T-cell (primary cell): ENCODE results near the gene HAS3. TPM values are rescaled to one million over a fixed set of nuclear protein-coding genes. Genes with fewer than 3 reads are reported as not detected.

Experiments
- ATAC-seq, 4 experiments: fragments of 200-7000 bp in 3 of 4; fragments of 150-1000 bp in 1 of 4; cut with Tn5 transposase; replicated peaks in 1 of 4; 1 replicate in 3 of 4; 2 replicates in 1 of 4; pipeline ENCODE4 v1.10.0; 2021; ENCODE audit warnings: moderate library complexity in 3 of 4, mild to moderate bottlenecking in 2 of 4, moderate number of reproducible peaks in 1 of 4
- CTCF ChIA-PET, 2 donors: fragments of 300-600 bp; sonication (Branson Sonifier 250); formaldehyde crosslinking; loops; one replicate each; lab custom pipeline; 2022; ENCODE audit warnings: antibody characterized with exemption in 2 of 2; lab: Charles Lee
- POLR2A ChIA-PET, 2 donors: fragments of 300-600 bp; sonication (Branson Sonifier 250); formaldehyde crosslinking; loops; one replicate each; lab custom pipeline; 2022; ENCODE audit warnings: antibody characterized with exemption in 2 of 2; lab: Charles Lee
- DNase-seq, 35 experiments: peaks; one replicate each; pipeline versions ENCODE4 v3.0.0 to v3.0.0-alpha.2; 2013 to 2023
- H3K27ac ChIP-seq: one replicate; pipeline ENCODE4 v1.5.1; 2013; ENCODE audit warnings: low read length
- H3K27me3 ChIP-seq, 2 experiments: replicated peaks in 1 of 2; 1 replicate in 1 of 2; 2 replicates in 1 of 2; pipeline versions ENCODE4 v1.6.1 to v1.7.0; 2013; ENCODE audit warnings: low read length in 1 of 2, mixed read lengths in 1 of 2; ENCODE audit not compliant: control insufficient read depth in 2 of 2, insufficient read depth in 2 of 2; ENCODE audit errors: extremely low read depth in 1 of 2
- H3K36me3 ChIP-seq, 2 donors: 1 replicate in 1 of 2; 2 replicates in 1 of 2; pipeline versions ENCODE4 v1.6.1 to v1.7.0; 2013; ENCODE audit warnings: low read length in 1 of 2; ENCODE audit not compliant: control insufficient read depth in 2 of 2, insufficient read depth in 1 of 2; ENCODE audit errors: extremely low read depth in 1 of 2
- H3K4me1 ChIP-seq, 2 experiments: 1 replicate in 1 of 2; 2 replicates in 1 of 2; pipeline versions ENCODE4 v1.6.1 to v1.7.0; 2013; ENCODE audit warnings: low read length in 2 of 2, mixed read lengths in 1 of 2; ENCODE audit not compliant: insufficient read depth in 2 of 2, control insufficient read depth in 1 of 2; ENCODE audit errors: extremely low read depth in 1 of 2
- H3K4me3 ChIP-seq, 2 donors: 1 replicate in 1 of 2; 2 replicates in 1 of 2; pipeline versions ENCODE4 v1.5.1 to v1.7.0; 2013; ENCODE audit warnings: mild to moderate bottlenecking in 2 of 2, low read length in 1 of 2, moderate library complexity in 1 of 2; ENCODE audit not compliant: control insufficient read depth in 1 of 2; ENCODE audit errors: extremely low read depth in 1 of 2
- H3K9me3 ChIP-seq: 2 replicates; pipeline ENCODE4 v1.7.0; 2013
- H3K27ac Mint-ChIP-seq, 2 donors: one replicate each; pipeline ENCODE4 v1.8.0; 2020 to 2021; ENCODE audit warnings: mild to moderate bottlenecking in 2 of 2, mixed read lengths in 2 of 2
- H3K27me3 Mint-ChIP-seq, 2 donors: one replicate each; pipeline ENCODE4 v1.8.0; 2021 to 2022; ENCODE audit warnings: mixed read lengths in 2 of 2
- H3K36me3 Mint-ChIP-seq: one replicate; pipeline ENCODE4 v1.8.0; 2021; ENCODE audit warnings: mixed read lengths
- H3K4me1 Mint-ChIP-seq, 3 donors: one replicate each; pipeline ENCODE4 v1.8.0; 2020 to 2022; ENCODE audit warnings: mixed read lengths in 3 of 3, mild to moderate bottlenecking in 1 of 3
- H3K4me3 Mint-ChIP-seq, 3 donors: one replicate each; pipeline ENCODE4 v1.8.0; 2020 to 2022; ENCODE audit warnings: mild to moderate bottlenecking in 3 of 3, mixed read lengths in 3 of 3, moderate library complexity in 3 of 3
- H3K9me3 Mint-ChIP-seq, 3 donors: one replicate each; pipeline ENCODE4 v1.8.0; 2020 to 2022; ENCODE audit warnings: mixed read lengths in 3 of 3
- WGBS: methylation state at CpG from one replicate; pipeline ENCODE4 v1.1.5; 2013; ENCODE audit warnings: missing lambda C conversion rate; ENCODE audit not compliant: insufficient coverage; 5-methylcytosine and 5-hydroxymethylcytosine counted together
- total RNA-seq, 35 experiments: library from RNA in 6 of 35; stranded (reverse) in 6 of 35; fragments of 120-200 nt in 1 of 35; gene quantifications; one replicate each; pipeline versions ENCODE4 v1.2.1 to v1.2.4 and lab custom pipeline; 2013 to 2026

HAS3 gene
- total RNA-seq, 5 donors from 2014 or later (not counting 1 experiment from before 2014, with no cell fraction given), result 2.0 to 4.7 (median 3.4) TPM

GRCh38 chr16:69109486-69110270 is 4.2 kb downstream of the HAS3 start:
- no peak for ATAC-seq
- Mint-ChIP-seq H3K4me1 (peaks cover 20 to 24% (median 24%) of the 10 kb centered on the region in 3 donors), H3K9me3 (no peaks in the 10 kb centered on the region), H3K27ac (no peak overlapping the region), H3K27me3 (peaks cover 22 to 27% of the 10 kb centered on the region in 2 donors), H3K36me3 (peaks cover 25% of the 10 kb centered on the region), H3K4me3 (no peak overlapping the region)
- ChIA-PET POLR2A (interaction anchor here in 1 of 2 donors (0.6 kb wide), 1 partner anchor 16 kb away, joined by 3 read pairs; no protein-coding TSS in a partner anchor), CTCF (interaction anchor here in 1 of 2 donors (1.7 kb wide), 1 partner anchor 16 kb away, joined by 3 read pairs; no protein-coding TSS in a partner anchor)
- Histone ChIP-seq H3K4me3 (no peak overlapping the region), H3K4me1 (peaks cover 7 to 33% of the 10 kb centered on the region in 2 experiments), H3K36me3 (peaks cover 4 to 11% of the 10 kb centered on the region in 2 donors), H3K9me3 (no peaks in the 10 kb centered on the region), H3K27me3 (peaks cover 0 to 55% of the 10 kb centered on the region in 2 experiments), H3K27ac (no peak overlapping the region)
- 98% methylated on average over 42 of the region's 48 CpGs for WGBS
- no peak for DNase-seq

GRCh38 chr16:69110406-69110805 is 5.0 kb downstream of the HAS3 start:
- Mint-ChIP-seq H3K4me1 (peaks cover 16 to 21% (median 20%) of the 10 kb centered on the region in 3 donors), H3K4me3 (no peak overlapping the region), H3K9me3 (no peaks in the 10 kb centered on the region), H3K27me3 (peaks cover 19 to 23% of the 10 kb centered on the region in 2 donors), H3K27ac (no peak overlapping the region), H3K36me3 (peaks cover 30% of the 10 kb centered on the region)
- CTCF ChIA-PET, result interaction anchor here in 1 of 2 donors (0.5 to 1.7 kb wide), 2 partner anchors 15 to 22 kb away, joined by 3 to 6 read pairs; partner anchors contain the start of genes CHTF8 and UTP4
- WGBS, result 94% methylated on average over 7 of the region's 7 CpGs
- H3K27ac ChIP-seq, result no peak overlapping the region
- no peak for ATAC-seq
- H3K36me3 ChIP-seq, result peaks cover 4 to 17% of the 10 kb centered on the region in 2 donors
- H3K9me3 ChIP-seq, result no peaks in the 10 kb centered on the region
- peaks cover 7 to 32% of the 10 kb centered on the region in 2 experiments for H3K4me1 ChIP-seq
- H3K27me3 ChIP-seq, result peaks cover 0 to 48% of the 10 kb centered on the region in 2 experiments
- no peak for DNase-seq
- no peak overlapping the region for H3K4me3 ChIP-seq
- POLR2A ChIA-PET, result no interaction called here

GRCh38 chr16:69111216-69111875 is 5.9 kb downstream of the HAS3 start:
- ChIA-PET CTCF (interaction anchor here (0.5 to 1.7 kb wide), 5 partner anchors 13 to 207 kb away, joined by 3 to 5 read pairs (median 3); no protein-coding TSS in a partner anchor), POLR2A (interaction anchor here in 1 of 2 donors (1.0 kb wide), 1 partner anchor 11 kb away, joined by 7 read pairs; no protein-coding TSS in a partner anchor)
- no peak overlapping the region for H3K4me3 ChIP-seq
- H3K9me3 Mint-ChIP-seq, result no peaks in the 10 kb centered on the region
- no peaks in the 10 kb centered on the region for H3K9me3 ChIP-seq
- DNase-seq (no peak), ATAC-seq (no peak)
- peaks cover 34% of the 10 kb centered on the region for H3K36me3 Mint-ChIP-seq
- no peak overlapping the region for H3K27ac Mint-ChIP-seq
- H3K4me1 Mint-ChIP-seq, result peaks cover 13 to 17% (median 16%) of the 10 kb centered on the region in 3 donors
- peaks cover 4 to 19% of the 10 kb centered on the region in 2 donors for H3K36me3 ChIP-seq
- H3K27me3 Mint-ChIP-seq, result peaks cover 16 to 19% of the 10 kb centered on the region in 2 donors
- peaks cover 7 to 27% of the 10 kb centered on the region in 2 experiments for H3K4me1 ChIP-seq
- peaks cover 0 to 42% of the 10 kb centered on the region in 2 experiments for H3K27me3 ChIP-seq
- no peak overlapping the region for H3K27ac ChIP-seq
- no peak overlapping the region for H3K4me3 Mint-ChIP-seq
- WGBS, result 92% methylated on average over 3 of the region's 6 CpGs

GRCh38 chr16:69111876-69112230 is 6.4 kb downstream of the HAS3 start:
- ATAC-seq (no peak), DNase-seq (no peak)
- Mint-ChIP-seq H3K4me1 (peaks cover 12 to 15% (median 14%) of the 10 kb centered on the region in 3 donors), H3K27me3 (peaks cover 14 to 17% of the 10 kb centered on the region in 2 donors), H3K9me3 (no peaks in the 10 kb centered on the region), H3K36me3 (peaks cover 34% of the 10 kb centered on the region), H3K4me3 (no peak overlapping the region), H3K27ac (no peak overlapping the region)
- Histone ChIP-seq H3K4me1 (peaks cover 7 to 21% of the 10 kb centered on the region in 2 experiments), H3K36me3 (peaks cover 4 to 24% of the 10 kb centered on the region in 2 donors), H3K27ac (no peak overlapping the region), H3K4me3 (no peak overlapping the region), H3K9me3 (no peaks in the 10 kb centered on the region), H3K27me3 (peaks cover 0 to 37% of the 10 kb centered on the region in 2 experiments)
- CTCF ChIA-PET, result interaction anchor here in 1 of 2 donors (0.6 to 0.7 kb wide), 2 partner anchors 12 to 206 kb away, joined by 3 to 5 read pairs; no protein-coding TSS in a partner anchor
- WGBS, result 100% methylated on average over 1 of the region's 5 CpGs
- POLR2A ChIA-PET, result interaction anchor here in 1 of 2 donors (1.0 kb wide), 1 partner anchor 11 kb away, joined by 7 read pairs; no protein-coding TSS in a partner anchor

GRCh38 chr16:69112285-69113129 is 7.1 kb downstream of the HAS3 start:
- no peaks in the 10 kb centered on the region for H3K9me3 Mint-ChIP-seq
- peaks cover 9 to 12% of the 10 kb centered on the region in 2 donors for H3K27me3 Mint-ChIP-seq
- ChIA-PET CTCF (interaction anchor here (0.6 to 2.1 kb wide), 4 partner anchors 11 to 250 kb away, joined by 3 to 7 read pairs (median 4); no protein-coding TSS in a partner anchor), POLR2A (interaction anchor here in 1 of 2 donors (1.0 kb wide), 1 partner anchor 10 kb away, joined by 7 read pairs; no protein-coding TSS in a partner anchor)
- H3K4me3 Mint-ChIP-seq, result no peak overlapping the region
- Histone ChIP-seq H3K9me3 (no peaks in the 10 kb centered on the region), H3K4me1 (peaks cover under 1 to 15% of the 10 kb centered on the region in 2 experiments), H3K36me3 (peaks cover 4 to 30% of the 10 kb centered on the region in 2 donors), H3K4me3 (no peak overlapping the region), H3K27ac (no peak overlapping the region), H3K27me3 (peaks cover 0 to 31% of the 10 kb centered on the region in 2 experiments)
- no peak overlapping the region for H3K27ac Mint-ChIP-seq
- ATAC-seq, result peak in 3 of 4 experiments; percentile 62 to 73 (median 65)
- peaks cover 34% of the 10 kb centered on the region for H3K36me3 Mint-ChIP-seq
- H3K4me1 Mint-ChIP-seq, result peaks cover 6 to 10% (median 9%) of the 10 kb centered on the region in 3 donors
- DNase-seq, result peak in 21 of 35 experiments; percentile 7 to 53 (median 32)
- 56% methylated on average over 5 of the region's 6 CpGs for WGBS
